HEK293 (cell line): ENCODE results near the gene HEPHL1.

Experiments
- CTCF ChIA-PET: fragments of 350-600 bp; formaldehyde crosslinking; extraction: SDS; loops from one replicate; lab custom pipeline; 2021; ENCODE audit warnings: antibody characterized with exemption; lab: Yijun Ruan, JAX
- POLR2A ChIA-PET: fragments of 300-600 bp; formaldehyde crosslinking; extraction: SDS; loops from one replicate; lab custom pipeline; 2020; ENCODE audit warnings: antibody characterized with exemption, inconsistent platforms; lab: Yijun Ruan, JAX
- H3K27ac ChIP-seq: fragments of 200-500 bp; sonication (Bioruptor generic); 2 replicates; pipeline ENCODE4 v1.5.1; 2014; ENCODE audit warnings: low read depth, low read length, control low read depth, inconsistent platforms; ENCODE audit errors: extremely low read depth
- H3K36me3 ChIP-seq, 2 experiments: fragments of 200-500 bp in 1 of 2; sonication (Bioruptor generic) in 1 of 2; 1 replicate in 1 of 2; 2 replicates in 1 of 2; pipeline ENCODE4 v1.5.1; 2014 to 2017; ENCODE audit warnings: inconsistent platforms in 2 of 2, low read length in 2 of 2; ENCODE audit not compliant: control insufficient read depth in 2 of 2, insufficient read depth in 1 of 2
- H3K4me1 ChIP-seq: fragments of 200-500 bp; sonication (Bioruptor generic); 2 replicates; pipeline ENCODE4 v1.5.1; 2014; ENCODE audit warnings: mild to moderate bottlenecking, low read length, inconsistent platforms; ENCODE audit not compliant: control insufficient read depth, insufficient read depth
- H3K4me3 ChIP-seq: 2 replicates; pipeline ENCODE4 v1.5.1; 2011; ENCODE audit warnings: low read depth, mild to moderate bottlenecking, control low read depth, low read length, moderate library complexity
- H3K9me3 ChIP-seq: fragments of 200-500 bp; sonication (Bioruptor generic); 2 replicates; pipeline ENCODE4 v1.5.1; 2014; ENCODE audit warnings: low read depth, low read length, inconsistent platforms; ENCODE audit not compliant: control insufficient read depth, insufficient read depth
- ATF2 ChIP-seq: fragments of 450-650 bp; formaldehyde crosslinking; IDR thresholded peaks from 2 replicates; pipeline ENCODE4 v1.5.1; 2016; ENCODE audit warnings: missing biosample characterization, missing genetic modification characterization, low read depth
- BCL11B ChIP-seq: fragments of 450-650 bp; formaldehyde crosslinking; IDR thresholded peaks from 2 replicates; pipeline ENCODE4 v1.5.1; 2016; ENCODE audit warnings: low read depth, missing biosample characterization, missing genetic modification characterization
- HOXA7 ChIP-seq: sonication (generic); formaldehyde crosslinking; IDR thresholded peaks from 2 replicates; pipeline ENCODE4 v1.8.1; 2022; ENCODE audit warnings: missing genetic modification reagents, borderline replicate concordance
- HOXD13 ChIP-seq: sonication (generic); formaldehyde crosslinking; IDR thresholded peaks from 2 replicates; pipeline ENCODE4 v1.8.0; 2022; ENCODE audit warnings: missing genetic modification reagents, borderline replicate concordance
- KLF7 ChIP-seq: fragments of 450-650 bp; formaldehyde crosslinking; IDR thresholded peaks from 2 replicates; pipeline ENCODE4 v1.5.1; 2016; ENCODE audit warnings: missing biosample characterization, missing genetic modification characterization, borderline replicate concordance
- KLF8 ChIP-seq: fragments of 450-650 bp; formaldehyde crosslinking; IDR thresholded peaks from 2 replicates; pipeline ENCODE4 v1.5.1; 2016; ENCODE audit warnings: missing biosample characterization, missing genetic modification characterization
- SCRT2 ChIP-seq: fragments of 450-650 bp; formaldehyde crosslinking; IDR thresholded peaks from 2 replicates; pipeline ENCODE4 v1.5.1; 2016; ENCODE audit warnings: missing biosample characterization, missing genetic modification characterization
- TRIM28 ChIP-seq: IDR thresholded peaks from 2 replicates; pipeline ENCODE4 v1.6.1; 2011; ENCODE audit warnings: low read length, control low read depth, borderline replicate concordance
- ZBTB7A ChIP-seq: fragments of 450-650 bp; formaldehyde crosslinking; IDR thresholded peaks from 2 replicates; pipeline ENCODE4 v1.5.1; 2016; ENCODE audit warnings: low read depth, missing biosample characterization, missing genetic modification characterization
- ZFP69B ChIP-seq: fragments of 450-650 bp; formaldehyde crosslinking; IDR thresholded peaks from 2 replicates; pipeline ENCODE4 v1.5.1; 2016; ENCODE audit warnings: missing biosample characterization, missing genetic modification characterization
- ZNF10 ChIP-seq: fragments of 450-650 bp; formaldehyde crosslinking; IDR thresholded peaks from 2 replicates; pipeline ENCODE4 v1.5.1; 2017; ENCODE audit warnings: missing biosample characterization, missing genetic modification characterization
- ZNF114 ChIP-seq: fragments of 450-650 bp; formaldehyde crosslinking; IDR thresholded peaks from 2 replicates; pipeline ENCODE4 v1.5.0; 2017; ENCODE audit warnings: missing biosample characterization, missing genetic modification characterization
- ZNF155 ChIP-seq: fragments of 450-650 bp; formaldehyde crosslinking; IDR thresholded peaks from 2 replicates; pipeline ENCODE4 v1.5.1; 2016; ENCODE audit warnings: missing biosample characterization, missing genetic modification characterization
- ZNF157 ChIP-seq: fragments of 450-650 bp; formaldehyde crosslinking; IDR thresholded peaks from 2 replicates; pipeline ENCODE4 v1.5.1; 2016; ENCODE audit warnings: missing biosample characterization, missing genetic modification characterization
- ZNF169 ChIP-seq: fragments of 450-650 bp; formaldehyde crosslinking; IDR thresholded peaks from 2 replicates; pipeline ENCODE4 v1.5.1; 2016; ENCODE audit warnings: missing biosample characterization, missing genetic modification characterization
- ZNF214 ChIP-seq: fragments of 450-650 bp; formaldehyde crosslinking; IDR thresholded peaks from 2 replicates; pipeline ENCODE4 v1.5.1; 2017; ENCODE audit warnings: missing biosample characterization, mild to moderate bottlenecking, missing genetic modification characterization, borderline replicate concordance
- ZNF280C ChIP-seq: fragments of 450-650 bp; formaldehyde crosslinking; IDR thresholded peaks from 2 replicates; pipeline ENCODE4 v1.5.1; 2016; ENCODE audit warnings: missing biosample characterization, missing genetic modification characterization
- ZNF324 ChIP-seq: fragments of 450-650 bp; formaldehyde crosslinking; IDR thresholded peaks from 2 replicates; pipeline ENCODE4 v1.5.1; 2016; ENCODE audit warnings: missing biosample characterization, missing genetic modification characterization
- ZNF335 ChIP-seq: fragments of 450-650 bp; formaldehyde crosslinking; conservative IDR thresholded peaks from 2 replicates; pipeline ENCODE4 v1.5.1; 2016; ENCODE audit warnings: missing biosample characterization, missing genetic modification characterization
- ZNF341 ChIP-seq: fragments of 450-650 bp; formaldehyde crosslinking; IDR thresholded peaks from 2 replicates; pipeline ENCODE4; 2016; ENCODE audit warnings: low read depth, missing biosample characterization, missing genetic modification characterization
- ZNF354C ChIP-seq: fragments of 450-650 bp; formaldehyde crosslinking; IDR thresholded peaks from 2 replicates; pipeline ENCODE4 v1.5.1; 2016; ENCODE audit warnings: missing biosample characterization, missing genetic modification characterization, low read depth, borderline replicate concordance
- ZNF362 ChIP-seq: fragments of 450-650 bp; formaldehyde crosslinking; IDR thresholded peaks from 2 replicates; pipeline ENCODE4 v1.5.1; 2016; ENCODE audit warnings: missing biosample characterization, missing genetic modification characterization
- ZNF416 ChIP-seq: fragments of 450-650 bp; formaldehyde crosslinking; IDR thresholded peaks from 2 replicates; pipeline ENCODE4 v1.5.1; 2016; ENCODE audit warnings: missing biosample characterization, missing genetic modification characterization
- ZNF48 ChIP-seq: fragments of 450-650 bp; formaldehyde crosslinking; IDR thresholded peaks from 2 replicates; pipeline ENCODE4 v1.5.1; 2016; ENCODE audit warnings: missing biosample characterization, missing genetic modification characterization
- ZNF514 ChIP-seq: fragments of 450-650 bp; formaldehyde crosslinking; IDR thresholded peaks from 2 replicates; pipeline ENCODE4 v1.5.1; 2016; ENCODE audit warnings: missing biosample characterization, missing genetic modification characterization
- ZNF621 ChIP-seq: fragments of 450-650 bp; formaldehyde crosslinking; IDR thresholded peaks from 2 replicates; pipeline ENCODE4 v1.5.1; 2017; ENCODE audit warnings: missing biosample characterization, missing genetic modification characterization
- ZNF701 ChIP-seq: fragments of 450-650 bp; formaldehyde crosslinking; IDR thresholded peaks from 2 replicates; pipeline ENCODE4 v1.5.1; 2016; ENCODE audit warnings: missing biosample characterization, missing genetic modification characterization
- ZNF704 ChIP-seq: fragments of 450-650 bp; formaldehyde crosslinking; IDR thresholded peaks from 2 replicates; pipeline ENCODE4 v1.5.1; 2016; ENCODE audit warnings: missing biosample characterization, missing genetic modification characterization
- ZSCAN4 ChIP-seq: fragments of 450-650 bp; formaldehyde crosslinking; IDR thresholded peaks from 2 replicates; pipeline ENCODE4 v1.5.1; 2017; ENCODE audit warnings: missing biosample characterization, missing genetic modification characterization

HEPHL1 gene

GRCh38 chr11:94088906-94089305 lies 67.8 kb downstream of the HEPHL1 start:
- no peak overlapping the region for H3K4me3 ChIP-seq
- no peak for TF ChIP-seq ZBTB7A (tag by site-specific recombination)
- no peak for TF ChIP-seq ZNF416 (tag by site-specific recombination)
- TF ChIP-seq ZSCAN4 (tag by site-specific recombination) = no peak
- no peak for TF ChIP-seq KLF7 (tag by site-specific recombination)
- TF ChIP-seq TRIM28 = no peak
- TF ChIP-seq ZNF354C = no peak
- no peak for TF ChIP-seq ZNF701 (tag by site-specific recombination)
- TF ChIP-seq ZNF280C (tag by site-specific recombination) = no peak
- TF ChIP-seq ZNF169 (tag by site-specific recombination) = no peak
- TF ChIP-seq ZNF335 (tag by site-specific recombination) = no peak
- TF ChIP-seq ZNF48 (tag by site-specific recombination) = no peak
- TF ChIP-seq HOXD13 (CRISPR knock-in tag) = no peak
- TF ChIP-seq ZFP69B (tag by site-specific recombination) = no peak
- TF ChIP-seq ZNF157 = no peak
- no peak for TF ChIP-seq KLF8 (tag by site-specific recombination)
- H3K4me1 ChIP-seq = no peaks in the 10 kb centered on the region
- POLR2A ChIA-PET = no interaction called here
- H3K36me3 ChIP-seq = no peaks in the 10 kb centered on the region
- CTCF ChIA-PET = no interaction called here
- no peak overlapping the region for H3K27ac ChIP-seq
- H3K9me3 ChIP-seq = no peaks in the 10 kb centered on the region

- CTCF ChIA-PET = no interaction called here
- Histone ChIP-seq H3K9me3 (no peaks in the 10 kb centered on the region), H3K27ac (no peak overlapping the region), H3K4me3 (no peak overlapping the region)
- TF ChIP-seq ZNF514 = no peak
- TF ChIP-seq, all 188 proteins: peak for 0
- Histone ChIP-seq H3K36me3 (no peaks in the 10 kb centered on the region), H3K4me1 (no peaks in the 10 kb centered on the region)
- POLR2A ChIA-PET = no interaction called here
Observed at GRCh38 chr11:94089341-94089740, 68.2 kb downstream of the HEPHL1 start.

- CTCF ChIA-PET = no interaction called here
- POLR2A ChIA-PET = no interaction called here
- Histone ChIP-seq H3K4me3 (no peak overlapping the region), H3K27ac (no peak overlapping the region), H3K9me3 (no peaks in the 10 kb centered on the region), H3K36me3 (no peaks in the 10 kb centered on the region), H3K4me1 (no peaks in the 10 kb centered on the region)
- TF ChIP-seq HOXA7 (no peak), ZNF621 (tag by site-specific recombination) (no peak), ZNF324 (no peak), ZNF341 (tag by site-specific recombination) (no peak), ZNF114 (tag by site-specific recombination) (no peak), ZNF10 (tag by site-specific recombination) (no peak), ZNF362 (tag by site-specific recombination) (no peak), ZNF214 (tag by site-specific recombination) (no peak), ZNF704 (no peak), ATF2 (tag by site-specific recombination) (no peak), BCL11B (tag by site-specific recombination) (no peak), ZNF155 (no peak), SCRT2 (tag by site-specific recombination) (no peak)
Observed at GRCh38 chr11:94090401-94090800, 69.2 kb downstream of the HEPHL1 start.
